Neutrophil (primary cell): ENCODE results near the gene PPCS.

Experiments used
- H3K27ac ChIP-seq: fragments of 200-600 bp; sonication (generic); 2 replicates; pipeline ENCODE4 v1.5.1; 2016; ENCODE audit warnings: mild to moderate bottlenecking, moderate library complexity
- H3K27me3 ChIP-seq: fragments of 200-600 bp; sonication (generic); 2 replicates; pipeline ENCODE4 v1.6.0; 2016; ENCODE audit warnings: mild to moderate bottlenecking
- H3K36me3 ChIP-seq: fragments of 200-600 bp; sonication (generic); 2 replicates; pipeline ENCODE4 v1.5.1; 2017
- H3K4me1 ChIP-seq, 2 experiments: fragments of 200-600 bp in 1 of 2; sonication (generic) in 1 of 2; 1 replicate in 1 of 2; 2 replicates in 1 of 2; pipeline versions ENCODE4 v1.5.1 to v1.6.1; 2013 to 2016; ENCODE audit warnings: low read depth in 1 of 2, low read length in 1 of 2, mild to moderate bottlenecking in 1 of 2, moderate library complexity in 1 of 2; ENCODE audit not compliant: control insufficient read depth in 1 of 2, insufficient read depth in 1 of 2
- H3K4me3 ChIP-seq, 2 experiments: fragments of 200-600 bp in 1 of 2; sonication (generic) in 1 of 2; 1 replicate in 1 of 2; 2 replicates in 1 of 2; pipeline ENCODE4 v1.5.1; 2013 to 2016; ENCODE audit warnings: low read depth in 1 of 2, low read length in 1 of 2, mild to moderate bottlenecking in 1 of 2, moderate library complexity in 1 of 2
- H3K9me3 ChIP-seq: fragments of 200-600 bp; sonication (generic); 2 replicates; pipeline ENCODE4 v1.5.1; 2016
- TF ChIP-seq, protein P1 (sequence below): fragments of 200-600 bp; sonication (generic); IDR thresholded peaks from 2 replicates; pipeline ENCODE4 v1.5.1; 2016; ENCODE audit warnings: antibody characterized with exemption

The PPCS gene

DNA sequence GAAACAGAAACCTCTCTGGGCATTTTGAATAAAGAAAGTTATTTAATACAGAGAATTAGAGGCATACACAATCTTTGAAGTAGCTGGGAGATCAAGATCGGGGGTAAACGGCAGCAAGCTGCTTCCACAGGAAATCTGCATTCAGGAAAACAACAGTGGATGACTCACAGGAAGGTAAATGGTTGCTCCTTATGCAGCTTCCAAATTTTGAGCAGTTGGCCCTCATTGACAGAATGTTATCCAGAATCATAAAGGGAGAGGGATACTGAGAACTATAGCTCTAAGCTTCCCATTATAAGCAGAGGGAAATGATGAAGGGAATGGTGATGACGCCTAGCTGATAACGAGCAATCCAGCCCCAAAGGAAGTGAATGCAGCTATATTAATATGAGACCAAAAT, 29.1 kb upstream of the PPCS start:
- Histone ChIP-seq H3K4me1 (no peaks in the 10 kb centered on the region), H3K9me3 (no peaks in the 10 kb centered on the region), H3K27me3 (no peaks in the 10 kb centered on the region), H3K27ac (no peak overlapping the region), H3K4me3 (no peak overlapping the region), H3K36me3 (no peaks in the 10 kb centered on the region)
- TF ChIP-seq, protein P1, sequence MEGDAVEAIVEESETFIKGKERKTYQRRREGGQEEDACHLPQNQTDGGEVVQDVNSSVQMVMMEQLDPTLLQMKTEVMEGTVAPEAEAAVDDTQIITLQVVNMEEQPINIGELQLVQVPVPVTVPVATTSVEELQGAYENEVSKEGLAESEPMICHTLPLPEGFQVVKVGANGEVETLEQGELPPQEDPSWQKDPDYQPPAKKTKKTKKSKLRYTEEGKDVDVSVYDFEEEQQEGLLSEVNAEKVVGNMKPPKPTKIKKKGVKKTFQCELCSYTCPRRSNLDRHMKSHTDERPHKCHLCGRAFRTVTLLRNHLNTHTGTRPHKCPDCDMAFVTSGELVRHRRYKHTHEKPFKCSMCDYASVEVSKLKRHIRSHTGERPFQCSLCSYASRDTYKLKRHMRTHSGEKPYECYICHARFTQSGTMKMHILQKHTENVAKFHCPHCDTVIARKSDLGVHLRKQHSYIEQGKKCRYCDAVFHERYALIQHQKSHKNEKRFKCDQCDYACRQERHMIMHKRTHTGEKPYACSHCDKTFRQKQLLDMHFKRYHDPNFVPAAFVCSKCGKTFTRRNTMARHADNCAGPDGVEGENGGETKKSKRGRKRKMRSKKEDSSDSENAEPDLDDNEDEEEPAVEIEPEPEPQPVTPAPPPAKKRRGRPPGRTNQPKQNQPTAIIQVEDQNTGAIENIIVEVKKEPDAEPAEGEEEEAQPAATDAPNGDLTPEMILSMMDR: no peak

GRCh38 chr1:42429603-42430002, 26.7 kb upstream of the PPCS start:
- Histone ChIP-seq H3K36me3 (no peaks in the 10 kb centered on the region), H3K4me3 (no peak overlapping the region), H3K27me3 (no peaks in the 10 kb centered on the region), H3K27ac (no peak overlapping the region), H3K9me3 (no peaks in the 10 kb centered on the region), H3K4me1 (no peaks in the 10 kb centered on the region)
- TF ChIP-seq, protein P1: no peak

DNA sequence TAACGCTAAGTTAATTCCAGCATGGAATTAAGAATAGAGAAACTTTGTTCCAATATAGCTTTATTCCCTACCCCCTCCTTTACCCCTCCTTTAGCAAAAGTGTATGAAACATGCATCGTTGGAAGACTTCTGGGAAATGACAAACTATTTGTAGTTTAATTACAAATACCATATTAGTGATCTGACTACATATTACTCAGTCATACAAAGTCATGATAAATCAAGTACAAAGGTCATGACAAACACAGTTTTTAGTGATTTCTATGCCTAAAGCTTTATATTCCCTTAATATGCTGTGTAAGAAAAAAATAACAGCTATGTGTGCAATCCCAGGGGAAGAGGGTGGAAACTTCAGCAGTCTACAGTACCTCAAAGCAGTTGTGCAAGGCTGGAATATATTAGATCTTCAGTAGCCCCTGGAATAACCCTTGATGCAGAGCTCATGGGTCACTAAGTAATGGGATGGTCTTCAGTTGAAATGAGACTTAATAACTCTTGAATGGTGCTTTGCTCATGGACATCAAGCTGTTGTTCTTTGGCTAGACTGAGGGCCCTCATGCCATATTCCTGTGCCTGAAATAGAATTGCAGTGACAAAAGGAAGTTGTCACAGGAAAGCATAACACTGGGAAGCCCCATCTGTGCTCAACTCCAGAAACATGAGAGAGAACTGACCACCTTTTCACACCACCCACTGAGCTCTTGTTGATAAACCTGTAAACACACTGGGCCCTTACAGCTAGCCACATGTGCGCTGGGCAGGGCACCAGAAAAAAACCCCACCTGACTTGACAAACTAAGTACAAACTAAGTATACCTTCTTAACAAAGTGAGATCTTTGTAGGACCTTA, 25.8 kb upstream of the PPCS start:
- Histone ChIP-seq H3K4me3 (no peak overlapping the region), H3K9me3 (no peaks in the 10 kb centered on the region), H3K27ac (no peak overlapping the region), H3K36me3 (no peaks in the 10 kb centered on the region), H3K27me3 (no peaks in the 10 kb centered on the region), H3K4me1 (no peaks in the 10 kb centered on the region)
- TF ChIP-seq, protein P1: no peak

DNA sequence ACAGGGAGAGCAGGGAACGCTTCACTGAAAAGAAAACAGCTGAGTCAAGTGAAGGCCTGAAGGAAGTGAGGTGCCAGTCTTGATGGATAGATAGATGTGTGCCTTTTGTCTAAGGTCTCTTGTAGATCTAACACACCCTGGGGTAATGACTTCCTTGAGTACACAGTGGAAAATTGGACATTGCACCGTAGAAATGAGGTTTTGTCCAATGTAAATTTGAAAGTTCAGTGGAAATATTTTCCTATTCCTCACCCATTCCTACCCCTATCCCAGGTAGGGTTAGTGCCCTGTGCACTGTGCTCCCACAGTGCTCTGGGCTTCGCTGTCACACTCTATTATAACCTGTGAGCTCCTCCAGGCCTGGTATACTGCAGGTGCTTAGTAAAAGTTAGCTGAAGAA, 24.8 kb upstream of the PPCS start:
- H3K36me3 ChIP-seq: no peaks in the 10 kb centered on the region
- no peaks in the 10 kb centered on the region for H3K9me3 ChIP-seq
- H3K4me1 ChIP-seq: no peaks in the 10 kb centered on the region
- no peak overlapping the region for H3K27ac ChIP-seq
- no peaks in the 10 kb centered on the region for H3K27me3 ChIP-seq
- H3K4me3 ChIP-seq: no peak overlapping the region
- TF ChIP-seq, protein P1: no peak

GRCh38 chr1:42432714-42433113, 23.6 kb upstream of the PPCS start:
- no peak overlapping the region for H3K4me3 ChIP-seq
- no peaks in the 10 kb centered on the region for H3K27me3 ChIP-seq
- no peaks in the 10 kb centered on the region for H3K36me3 ChIP-seq
- no peak overlapping the region for H3K27ac ChIP-seq
- TF ChIP-seq, protein P1: no peak
- H3K4me1 ChIP-seq: no peaks in the 10 kb centered on the region
- H3K9me3 ChIP-seq: no peaks in the 10 kb centered on the region
